HG03378 (cell line): ENCODE results near the gene MRAS.

Source experiments
- ATAC-seq: cut with Tn5 transposase; IDR thresholded peaks from one replicate; pipeline ENCODE4 v1.9.1; 2021; ENCODE audit warnings: mild to moderate bottlenecking, moderate library complexity; ENCODE audit not compliant: unreplicated experiment

MRAS gene

DNA sequence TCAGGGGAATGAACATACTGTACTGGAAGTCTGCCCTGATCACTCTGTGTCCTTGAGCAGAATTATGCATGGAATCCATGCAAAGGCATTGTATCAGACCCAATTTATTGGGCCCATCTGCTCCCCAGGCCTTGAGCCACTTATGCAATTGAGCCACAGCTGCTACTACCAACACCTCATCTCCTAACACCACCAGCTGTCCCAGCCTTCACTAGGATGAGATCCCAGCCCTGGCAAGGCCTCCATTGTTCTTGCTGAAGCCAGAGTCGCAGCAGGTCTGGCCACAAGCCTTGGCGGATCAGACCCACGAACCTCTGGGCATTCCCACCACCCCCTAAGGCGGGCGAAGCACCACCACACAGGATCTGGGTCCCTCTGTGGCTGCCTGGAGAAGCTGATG is 9.6 kb upstream of the MRAS start:
- ATAC-seq, result no peak

DNA sequence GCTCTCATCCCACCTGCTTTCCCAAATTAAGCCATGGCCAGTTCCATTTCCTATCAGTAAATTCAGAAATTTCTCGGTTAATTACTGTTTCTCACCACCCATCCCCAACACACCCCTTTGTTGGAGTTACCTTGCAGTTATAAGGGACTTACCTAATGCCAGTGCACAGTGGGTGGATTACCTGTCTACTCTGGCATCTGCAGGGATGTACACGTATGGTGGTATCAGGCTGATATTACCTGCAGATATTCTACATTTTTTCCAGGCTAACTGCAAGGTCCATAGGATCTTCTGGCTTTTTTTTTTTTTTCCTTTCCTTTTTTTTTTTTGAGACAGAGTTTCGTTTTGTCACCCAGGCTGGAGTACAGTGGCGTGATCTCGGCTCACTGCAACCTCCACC is 7.9 kb upstream of the MRAS start:
- ATAC-seq, result no peak

DNA sequence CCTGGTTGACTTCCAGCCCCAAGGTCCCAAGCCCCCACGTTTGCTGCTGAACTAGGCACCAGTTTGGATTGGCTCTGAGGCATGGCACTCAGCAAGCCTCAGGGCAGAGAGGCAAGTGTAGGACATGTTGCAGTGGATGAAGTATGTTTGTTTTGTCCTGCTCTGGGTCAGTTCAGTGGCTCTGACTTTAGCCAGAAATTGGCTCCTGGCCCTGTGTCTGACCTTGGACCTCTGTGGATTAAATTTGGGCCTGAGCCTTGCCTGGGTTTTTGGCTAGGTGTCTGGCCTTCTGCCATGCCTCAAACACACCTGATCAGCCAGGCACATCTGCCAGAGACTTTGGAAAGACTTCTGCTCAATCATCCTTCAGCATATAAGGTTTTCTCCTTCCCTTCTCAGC is 3.6 kb upstream of the MRAS start:
- ATAC-seq, result no peak

DNA sequence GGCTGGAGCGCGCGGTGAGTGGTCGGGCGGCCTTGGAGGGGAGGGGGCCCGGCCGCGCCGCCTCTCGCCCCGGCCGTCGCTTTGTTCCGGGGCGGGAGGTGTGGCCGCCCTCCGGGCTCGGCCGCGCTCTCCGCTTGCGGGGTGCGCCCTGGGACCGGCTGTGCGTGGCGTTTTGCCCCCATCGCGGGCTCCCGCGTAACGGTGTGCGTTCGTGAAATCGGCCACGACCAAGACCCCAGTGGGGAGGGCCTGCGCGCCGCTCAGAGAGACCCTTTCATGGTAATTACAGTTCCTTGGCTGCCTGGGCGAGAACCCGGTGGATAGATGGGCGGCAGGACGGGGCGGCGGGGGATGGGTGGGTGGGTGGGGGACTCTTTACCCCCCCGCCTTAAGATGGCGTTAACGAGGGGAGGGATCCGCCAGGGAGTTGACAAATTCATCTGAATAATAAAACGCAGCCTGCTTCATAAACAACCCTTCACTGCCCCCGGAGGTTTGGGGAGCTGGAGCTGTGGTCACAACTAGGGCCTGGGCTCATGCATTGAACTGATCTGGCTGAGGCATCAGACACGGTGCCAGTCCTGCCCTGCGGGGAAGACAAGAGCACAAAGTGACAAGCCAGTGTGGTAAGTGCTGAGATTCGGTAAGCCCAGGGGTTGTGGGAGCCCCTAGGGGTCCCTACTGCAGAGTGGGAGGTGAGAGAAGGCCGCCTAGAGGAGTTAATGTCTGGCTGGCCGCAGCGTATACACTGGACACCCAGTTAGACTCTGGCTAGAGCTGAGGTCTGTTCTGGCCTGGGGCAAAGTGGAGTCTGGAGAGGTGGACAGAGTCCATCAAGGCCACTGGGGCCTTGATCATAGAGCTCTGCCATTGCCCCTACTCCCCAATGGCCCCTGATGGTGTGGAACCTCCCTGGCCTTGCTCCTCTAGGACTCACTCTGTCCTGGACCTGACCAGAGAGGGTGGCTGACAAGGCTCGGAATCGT is 668 bp downstream of the MRAS start:
- no peak for ATAC-seq

DNA sequence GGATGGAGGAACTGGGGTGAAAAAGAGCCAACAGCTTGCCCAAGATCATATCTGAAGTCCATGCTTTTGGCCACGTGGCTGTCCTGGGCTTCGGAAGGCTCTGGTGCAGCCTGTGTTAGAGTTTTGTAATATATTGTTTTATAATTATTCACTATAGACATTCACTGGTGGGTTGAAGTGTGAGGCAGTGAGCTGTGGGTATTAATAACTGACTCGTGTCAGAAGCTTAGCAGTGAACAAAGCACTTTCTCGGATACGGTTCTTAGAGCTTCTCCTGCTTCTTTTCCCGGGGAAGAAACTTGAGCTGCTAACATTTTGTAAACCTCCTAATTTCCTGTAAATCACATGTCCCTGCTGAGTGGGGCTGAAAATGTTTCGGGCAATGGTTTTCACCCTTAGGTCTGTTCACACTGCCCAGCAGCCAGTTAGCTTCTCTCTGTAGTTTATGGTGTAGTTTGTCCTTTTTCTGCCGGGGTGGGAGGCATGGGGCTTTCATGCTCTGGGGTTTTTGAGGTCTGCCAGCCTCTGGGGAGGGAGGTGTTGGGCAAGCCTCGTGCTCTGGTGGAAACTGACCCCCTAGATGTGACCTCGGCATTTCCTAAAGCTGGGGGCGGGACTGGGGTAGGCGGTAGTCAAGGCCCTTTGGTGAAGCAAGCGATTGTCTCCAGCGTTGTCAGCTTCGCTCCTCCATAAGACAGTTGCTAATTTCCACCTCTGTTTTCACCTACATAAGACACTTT is 1.7 kb downstream of the MRAS start:
- ATAC-seq, result no peak

DNA sequence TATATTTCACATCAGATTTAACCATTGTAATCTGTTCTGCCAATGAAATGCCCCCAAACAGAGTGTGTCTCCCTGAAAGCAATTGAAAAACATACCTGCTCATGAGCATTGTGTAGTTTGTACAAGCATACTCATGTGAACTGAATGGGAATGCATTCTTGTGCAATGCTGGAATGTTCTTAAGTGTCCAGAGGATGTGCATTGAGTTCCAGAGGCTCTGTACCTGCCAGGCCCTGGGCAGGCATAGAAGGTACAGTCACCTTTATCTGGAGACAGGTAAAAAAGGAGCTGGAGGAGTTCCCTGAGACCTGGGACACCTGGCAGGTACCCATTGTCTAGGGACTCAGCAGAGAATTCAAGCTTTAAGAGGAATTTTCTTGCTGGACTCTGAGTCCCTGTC is 2.8 kb downstream of the MRAS start:
- ATAC-seq, result no peak

DNA sequence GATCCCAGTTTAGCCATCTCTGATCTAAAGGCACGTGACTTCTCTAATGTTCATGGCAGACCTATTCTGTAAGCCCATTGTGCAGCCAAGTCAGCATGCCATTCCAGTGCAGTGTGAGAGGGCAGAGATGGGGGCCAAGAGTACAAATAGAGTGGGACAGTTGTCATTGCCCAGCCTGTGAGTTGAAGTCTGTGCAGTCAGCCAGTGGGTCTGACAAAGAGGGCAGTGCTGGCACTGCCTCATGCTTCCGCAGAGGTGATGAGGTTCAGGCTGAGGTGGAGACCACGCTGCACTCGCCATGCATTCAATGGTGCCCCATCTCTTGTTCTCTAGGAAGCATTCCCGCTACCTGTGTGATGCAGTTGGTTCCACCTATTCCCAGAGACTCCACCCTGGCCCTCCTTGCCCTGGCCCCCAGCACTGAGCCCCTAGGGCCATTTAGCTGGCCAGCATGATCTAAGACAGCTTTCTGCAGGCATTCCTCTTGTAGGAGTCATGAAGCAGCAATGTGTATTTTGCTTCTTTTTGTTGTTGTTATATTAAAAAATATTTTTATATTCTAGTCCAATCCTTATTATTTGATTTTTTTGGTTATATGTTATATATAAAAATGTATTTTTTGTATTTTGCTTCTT is 3.7 kb downstream of the MRAS start:
- ATAC-seq, result no peak

DNA sequence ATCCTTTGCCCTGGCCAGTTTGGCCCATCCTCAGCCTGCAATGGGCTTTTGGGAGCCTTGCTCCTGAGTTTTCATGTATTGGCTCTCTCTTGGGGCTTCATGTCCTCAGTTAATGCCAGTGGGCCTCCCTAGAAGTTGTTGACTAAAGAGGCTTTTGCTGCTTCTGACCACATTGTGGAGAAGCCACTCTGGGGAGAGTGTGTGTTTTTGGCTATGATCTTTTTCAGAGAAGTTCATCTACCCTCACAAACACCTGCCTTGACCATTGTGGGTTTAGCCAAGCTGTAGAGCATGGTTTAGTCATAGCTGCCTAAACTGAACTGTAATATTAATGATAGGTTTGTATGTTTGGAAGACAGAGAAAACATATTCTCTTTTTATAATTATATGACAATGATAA is 6.0 kb downstream of the MRAS start:
- no peak for ATAC-seq

DNA sequence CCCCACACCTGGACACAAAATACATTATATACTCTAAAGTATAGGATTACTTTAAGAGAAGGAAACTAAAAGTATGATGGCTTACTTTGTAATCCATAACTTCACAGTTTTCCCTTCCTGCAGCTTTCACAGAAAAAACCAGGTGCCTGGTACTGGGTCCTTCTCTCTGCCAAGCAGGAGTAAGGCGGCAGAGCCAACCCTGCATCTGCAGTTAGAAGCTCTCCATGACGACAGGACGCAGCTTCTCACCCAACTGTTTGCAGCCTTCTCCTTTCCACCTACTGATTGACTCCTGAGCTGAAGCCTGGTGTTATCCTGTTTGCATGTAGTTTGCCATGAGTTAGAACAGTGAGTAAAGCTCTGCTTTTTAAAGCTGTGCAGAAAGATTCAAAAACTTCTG is 6.7 kb downstream of the MRAS start:
- no peak for ATAC-seq

DNA sequence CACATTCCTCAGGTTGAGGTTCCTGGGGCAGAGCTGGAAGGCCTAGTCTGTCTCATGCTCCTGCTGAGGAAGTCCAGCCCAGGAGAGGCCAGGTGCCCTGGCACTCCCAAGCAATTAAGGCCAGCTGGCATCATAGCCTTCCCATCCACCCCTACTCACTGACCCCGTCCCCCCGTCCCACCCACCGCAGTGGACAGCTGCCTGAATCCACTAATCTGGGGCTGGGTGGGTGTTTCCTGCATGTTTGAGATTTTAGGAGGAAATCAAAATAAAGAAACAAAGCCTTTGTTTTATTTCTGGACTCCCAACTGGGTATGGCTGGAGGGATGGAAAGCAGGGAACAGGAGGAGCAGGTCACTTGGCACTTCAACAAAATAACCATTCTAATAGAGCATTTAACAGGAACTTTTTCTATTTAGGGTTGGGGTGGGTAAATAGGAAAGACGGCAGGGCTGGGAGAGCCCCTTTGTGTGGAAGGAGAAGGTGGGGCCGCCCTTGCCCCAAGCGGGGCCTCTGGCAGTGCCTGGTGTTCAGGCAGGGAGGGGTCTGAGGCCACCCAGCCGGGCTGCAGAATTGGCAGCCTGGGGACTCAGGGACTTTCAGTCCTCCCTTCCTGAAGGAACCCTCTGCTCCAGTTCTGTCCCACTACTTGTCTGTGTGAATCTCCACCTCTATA is 8.5 kb downstream of the MRAS start:
- no peak for ATAC-seq

DNA sequence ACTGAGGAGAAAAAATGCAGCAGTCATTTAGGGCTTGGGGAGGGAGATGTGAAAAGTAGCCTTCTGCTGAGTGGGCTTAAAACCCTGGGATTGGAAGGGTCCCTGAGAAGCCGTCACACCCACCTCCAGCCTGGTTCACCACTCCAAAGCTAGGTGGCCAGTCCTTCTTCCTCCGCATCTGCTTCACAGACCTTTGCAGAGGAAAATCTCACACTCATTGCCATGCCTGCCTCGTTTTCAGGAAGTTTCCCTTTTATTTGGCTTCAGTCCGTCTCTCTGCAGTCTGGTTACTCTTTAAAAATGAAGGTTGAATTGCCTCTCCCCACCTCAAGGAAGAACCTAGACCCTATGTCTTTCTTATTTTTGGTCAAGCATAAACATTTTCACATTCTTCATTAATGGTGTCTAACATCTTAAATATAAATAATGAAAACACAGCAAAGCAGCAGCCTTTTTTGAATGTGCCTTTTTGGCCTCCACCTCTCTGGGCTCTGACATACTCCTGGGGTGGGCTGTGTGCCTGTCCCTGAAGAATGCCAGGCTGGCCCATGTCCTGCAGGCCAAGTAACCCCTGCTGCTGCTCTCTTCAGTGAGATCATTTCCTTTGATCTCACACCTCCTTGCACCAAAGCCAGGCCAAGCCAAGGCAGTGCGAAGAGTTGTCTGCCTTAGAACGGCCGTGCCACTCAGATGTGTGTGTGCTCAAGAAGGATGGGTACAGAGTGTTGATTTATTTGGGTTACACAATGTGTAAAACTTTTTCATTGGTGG is 11.0 kb downstream of the MRAS start:
- no peak for ATAC-seq

DNA sequence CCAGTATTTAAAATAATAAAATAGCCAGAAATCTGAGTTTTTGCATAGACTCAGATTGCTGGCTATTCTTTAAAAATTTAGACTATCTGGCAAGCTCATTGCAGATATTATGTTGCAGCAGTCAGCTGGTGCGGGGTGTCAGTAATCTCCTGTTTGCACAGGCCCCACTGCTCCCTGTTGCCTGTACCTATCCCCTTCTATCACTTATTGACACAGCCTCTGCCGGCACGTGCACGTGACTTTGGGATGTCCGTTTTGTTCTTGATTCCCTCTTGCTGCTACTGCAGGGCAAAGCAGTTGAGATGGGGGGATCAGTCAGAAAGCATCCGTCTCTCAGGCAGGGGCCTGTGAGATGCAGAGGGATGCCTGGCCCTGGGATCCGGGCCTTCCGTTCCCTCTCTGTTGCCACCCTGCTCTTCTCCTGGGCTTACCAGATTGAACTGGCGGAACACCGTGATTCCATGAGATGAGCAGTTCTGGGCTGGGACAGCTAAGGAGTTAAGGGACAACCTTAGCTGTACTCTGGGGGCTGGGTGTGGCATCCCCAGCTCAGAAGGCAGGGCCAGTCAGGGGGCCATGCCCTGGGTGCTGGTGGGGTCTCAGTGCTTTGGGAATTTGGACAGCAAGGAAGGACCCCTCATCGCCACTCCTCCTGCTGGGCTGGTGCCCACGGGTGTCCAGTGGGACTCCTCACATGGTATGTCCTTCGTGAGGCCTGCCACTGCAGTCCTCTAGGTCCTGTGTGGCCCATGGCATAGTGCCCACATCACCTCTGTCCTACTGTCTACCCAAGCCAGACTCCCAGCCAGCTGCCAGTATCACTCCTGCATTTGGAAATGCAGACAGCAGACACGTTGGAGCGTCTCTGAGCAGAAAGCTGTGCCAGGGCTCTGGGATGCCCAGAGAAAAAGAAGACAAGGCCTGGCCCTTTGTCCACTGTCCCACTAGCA is 11.8 kb downstream of the MRAS start:
- ATAC-seq, result no peak

DNA sequence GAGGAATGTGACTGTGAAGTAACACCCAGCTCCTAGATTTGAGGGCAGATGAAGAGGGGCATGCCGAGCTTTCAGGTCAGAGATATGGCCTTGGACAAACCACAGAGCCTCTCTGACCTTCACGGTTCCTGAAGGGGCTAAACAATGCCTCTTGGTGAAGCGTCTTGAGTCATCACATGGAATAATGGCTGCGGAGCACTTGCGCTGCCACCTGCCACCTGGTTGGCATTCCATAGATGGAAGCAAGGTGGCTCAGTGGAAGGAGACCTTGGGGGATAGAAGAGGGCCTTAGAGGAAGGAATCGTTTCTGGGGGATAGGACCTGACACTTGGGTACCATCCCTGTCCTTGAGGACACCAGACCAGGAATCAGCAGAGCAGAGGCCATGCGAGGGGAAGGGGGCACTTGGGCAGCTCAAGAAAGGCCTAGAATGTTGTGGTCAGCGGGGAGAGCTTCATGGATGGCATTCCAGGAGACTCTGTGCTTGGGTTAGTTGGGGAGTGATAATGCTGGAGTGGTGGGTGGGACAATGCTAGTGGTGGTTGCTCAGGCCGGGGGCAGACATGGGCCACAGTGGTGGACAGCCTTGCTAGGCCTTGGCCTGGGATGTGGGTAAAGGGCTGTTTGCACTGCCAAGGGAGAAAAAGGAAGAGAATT is 12.6 kb downstream of the MRAS start:
- no peak for ATAC-seq

DNA sequence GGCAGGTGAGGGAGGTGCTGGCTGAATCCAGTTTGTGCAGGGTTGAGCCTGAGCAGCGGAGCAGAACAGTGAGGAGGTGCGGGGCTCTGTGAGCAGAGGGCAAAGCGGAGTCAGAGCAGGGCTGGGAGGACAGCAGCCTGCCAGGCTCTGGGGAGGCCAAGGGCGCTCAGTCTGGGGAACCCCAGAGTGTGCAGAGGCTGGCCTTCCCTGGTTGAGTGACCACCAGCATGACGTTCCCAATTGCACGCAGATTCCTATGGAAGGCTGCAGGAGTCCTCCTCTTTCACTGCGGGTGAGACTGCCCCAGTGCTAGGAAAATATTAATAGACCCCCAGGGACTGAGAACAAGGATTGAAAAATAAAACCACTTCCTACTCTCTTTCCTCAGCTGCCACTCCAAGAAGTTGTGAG is 13.2 kb downstream of the MRAS start:
- ATAC-seq, result no peak

DNA sequence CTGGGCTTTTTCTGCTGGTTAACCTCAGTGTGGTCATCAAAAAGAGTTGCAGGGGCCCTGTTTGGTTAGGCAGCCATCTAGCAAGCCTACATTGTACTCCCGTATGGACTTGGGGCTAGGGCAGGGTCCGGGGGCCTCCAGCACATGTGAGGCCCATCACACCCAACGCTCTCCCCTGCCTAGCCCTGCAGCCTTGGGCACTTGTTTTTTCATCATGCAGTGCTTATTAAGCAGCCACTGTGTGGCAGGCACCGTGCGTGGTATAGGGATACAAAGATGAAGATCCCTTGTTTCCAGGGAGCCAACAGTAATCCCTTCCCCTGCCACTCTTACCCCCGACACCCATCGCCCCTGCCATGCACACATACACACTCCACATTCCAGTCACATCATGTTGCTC is 14.2 kb downstream of the MRAS start:
- no peak for ATAC-seq

DNA sequence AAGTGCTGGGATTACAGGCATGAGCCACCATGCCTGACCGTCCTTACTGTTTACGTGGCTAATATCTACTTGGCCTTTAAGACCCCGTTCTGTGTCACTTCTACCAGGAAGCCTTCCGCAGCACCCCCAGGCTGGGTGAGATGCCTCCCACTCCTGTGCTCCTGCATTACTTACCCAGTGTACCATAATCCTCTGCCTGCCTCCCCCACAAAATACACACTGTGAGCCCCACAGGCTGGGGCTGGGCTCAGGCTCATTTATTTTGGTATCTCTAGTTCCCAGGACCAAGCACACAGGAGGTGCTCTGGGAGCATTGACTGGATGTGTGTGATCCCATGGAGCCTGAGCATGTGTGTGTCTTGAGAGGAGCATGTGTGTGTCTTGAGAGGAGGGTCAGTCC is 14.9 kb downstream of the MRAS start:
- no peak for ATAC-seq

DNA sequence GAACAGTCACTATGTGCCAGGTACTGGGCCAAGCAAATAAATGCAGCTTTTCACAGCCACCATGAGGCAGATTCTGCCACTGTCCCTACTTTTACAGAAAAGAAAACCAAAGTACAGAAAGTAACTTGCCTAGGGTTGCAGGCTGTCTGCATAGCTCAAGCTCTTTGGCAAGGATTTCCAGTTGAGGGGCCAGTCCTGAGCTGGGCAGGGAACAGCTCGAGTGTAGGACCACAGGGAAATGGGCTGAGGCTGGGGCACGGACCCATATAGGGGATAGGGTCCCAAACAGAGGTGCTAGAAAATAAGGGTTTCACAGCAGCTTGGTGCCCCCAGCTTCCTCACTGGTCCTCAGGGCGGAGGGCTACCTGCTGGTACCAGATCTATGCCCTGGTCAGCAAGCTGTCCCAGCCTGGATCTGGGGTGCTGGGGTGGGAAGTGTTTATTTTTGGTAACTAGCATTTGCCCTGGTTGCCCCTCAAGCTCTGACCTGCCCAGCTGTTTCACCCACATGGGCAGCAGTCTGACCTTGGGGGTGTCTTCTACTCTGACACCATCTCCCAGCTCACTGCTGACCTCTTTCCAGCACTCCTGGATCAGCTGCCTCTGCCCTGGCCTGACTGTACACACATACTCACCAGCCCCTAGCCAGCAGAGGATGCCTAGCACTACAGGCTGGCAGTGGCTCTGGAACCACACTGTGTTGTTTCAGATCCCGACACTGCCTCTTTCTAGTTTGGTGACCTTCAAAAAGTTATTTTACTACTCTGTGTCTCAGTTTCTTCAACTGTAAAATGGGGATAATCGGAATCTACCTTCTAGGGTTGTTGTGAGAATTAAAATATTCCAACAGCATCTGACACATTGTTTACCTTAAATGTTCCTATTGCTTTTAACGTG is 16.2 kb downstream of the MRAS start:
- ATAC-seq, result no peak

DNA sequence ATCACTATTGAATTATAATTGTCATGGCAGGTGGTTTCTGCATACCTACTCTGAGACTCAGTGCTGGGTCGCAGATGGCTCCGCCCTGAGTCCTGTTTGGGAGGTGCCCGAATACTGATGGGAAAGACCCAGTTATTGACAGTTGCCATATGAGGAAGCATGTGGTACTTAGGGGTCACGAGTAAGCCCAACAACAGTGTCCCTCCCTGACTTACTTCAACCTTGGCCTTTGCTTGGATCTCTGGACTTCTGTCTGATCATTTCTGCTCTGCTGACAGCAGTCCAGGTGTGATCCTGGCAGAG is 16.8 kb downstream of the MRAS start:
- no peak for ATAC-seq
